Urinary bladder (tissue), 4 donors: ENCODE data around the gene ATP2C2. TPM values are rescaled to one million over a fixed set of nuclear protein-coding genes. Genes with fewer than 3 reads are reported as not detected.

Experiments used
- DNase-seq: peaks from one replicate; pipeline ENCODE4 v3.0.0-alpha.2; 2015; ENCODE audit errors: extremely low spot score
- H3K27ac ChIP-seq: one replicate; pipeline ENCODE4 v1.5.1; 2013; ENCODE audit warnings: low read depth, mild to moderate bottlenecking, moderate library complexity
- H3K36me3 ChIP-seq: one replicate; pipeline ENCODE4 v1.6.1; 2013; ENCODE audit warnings: mild to moderate bottlenecking, moderate library complexity; ENCODE audit not compliant: insufficient read depth
- H3K4me1 ChIP-seq: one replicate; pipeline ENCODE4 v1.6.1; 2013; ENCODE audit warnings: mild to moderate bottlenecking, moderate library complexity; ENCODE audit not compliant: insufficient read depth
- H3K4me3 ChIP-seq: one replicate; pipeline ENCODE4 v1.5.1; 2013; ENCODE audit warnings: low read depth, low read length
- WGBS: extraction: QIAGEN DNeasy Blood & Tissue Kit; methylation state at CpG from one replicate; pipeline ENCODE4 v1.1.7; 2013; 5-methylcytosine and 5-hydroxymethylcytosine counted together
- polyA plus RNA-seq: library from polyadenylated mRNA; stranded (reverse); fragments of 200-250 nt; gene quantifications from one replicate; pipeline ENCODE4 v1.2.3, GENCODE V29; 2013
- total RNA-seq: library from RNA; depleted of rRNA; stranded (reverse); fragments of >200 nt; gene quantifications from one replicate; pipeline ENCODE4 v1.2.3, GENCODE V29; 2014
- donor health status: healthy with polysubstance abuse.
- donor health status: healthy.

The ATP2C2 gene
- total and polyA plus RNA-seq, 2 donors, result 2.3 to 5.0 TPM

DNA sequence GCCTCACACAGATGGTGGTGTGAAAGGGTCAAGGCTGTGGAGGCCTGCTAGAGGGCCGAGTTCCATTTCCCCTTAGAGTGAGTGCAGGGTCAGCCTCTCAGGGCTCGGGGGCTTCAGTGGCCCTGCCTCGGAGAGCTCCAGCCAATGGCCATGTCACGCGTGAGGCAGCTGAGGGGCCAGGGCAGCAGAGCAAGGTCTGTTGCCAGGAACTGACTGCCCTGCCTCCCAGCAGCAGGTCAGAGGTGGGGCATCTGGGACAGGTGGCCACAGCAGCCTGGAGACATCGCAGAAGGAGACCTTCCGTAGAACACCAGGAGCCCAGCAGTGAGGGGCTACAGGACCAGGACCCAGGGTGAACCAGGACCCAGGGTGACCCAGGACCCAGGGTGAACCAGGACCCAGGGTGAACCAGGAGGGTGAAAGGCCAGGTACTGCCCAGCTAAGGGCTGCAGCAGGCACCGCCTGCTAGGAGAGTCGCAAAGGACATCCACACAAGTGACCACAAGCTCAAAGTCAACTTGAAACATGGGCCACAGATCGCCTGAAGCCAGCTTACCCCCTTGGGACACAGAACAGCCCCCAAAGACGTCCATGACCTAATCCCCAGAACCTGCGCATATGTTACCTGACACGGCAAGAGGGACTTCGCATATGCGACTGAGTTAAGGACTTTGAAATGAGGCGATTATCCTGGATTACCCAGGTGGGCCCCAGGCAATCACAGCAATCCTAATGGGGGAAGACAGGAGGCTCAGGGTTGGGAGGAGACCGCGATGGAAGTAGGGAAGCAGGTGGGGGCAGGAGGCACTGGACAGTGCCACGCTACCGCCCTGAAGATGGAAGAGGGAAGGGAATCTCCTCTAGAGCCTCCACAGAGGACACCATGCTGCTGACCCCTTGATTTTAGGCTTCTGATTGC is 141.0 kb downstream of the ATP2C2 start:
- H3K4me1 ChIP-seq, result no peaks in the 10 kb centered on the region
- no peak overlapping the region for H3K4me3 ChIP-seq
- DNase-seq, result no peak
- WGBS, result 82% methylated on average over 20 of the region's 20 CpGs
- no peaks in the 10 kb centered on the region for H3K36me3 ChIP-seq
- H3K27ac ChIP-seq, result no peak overlapping the region

DNA sequence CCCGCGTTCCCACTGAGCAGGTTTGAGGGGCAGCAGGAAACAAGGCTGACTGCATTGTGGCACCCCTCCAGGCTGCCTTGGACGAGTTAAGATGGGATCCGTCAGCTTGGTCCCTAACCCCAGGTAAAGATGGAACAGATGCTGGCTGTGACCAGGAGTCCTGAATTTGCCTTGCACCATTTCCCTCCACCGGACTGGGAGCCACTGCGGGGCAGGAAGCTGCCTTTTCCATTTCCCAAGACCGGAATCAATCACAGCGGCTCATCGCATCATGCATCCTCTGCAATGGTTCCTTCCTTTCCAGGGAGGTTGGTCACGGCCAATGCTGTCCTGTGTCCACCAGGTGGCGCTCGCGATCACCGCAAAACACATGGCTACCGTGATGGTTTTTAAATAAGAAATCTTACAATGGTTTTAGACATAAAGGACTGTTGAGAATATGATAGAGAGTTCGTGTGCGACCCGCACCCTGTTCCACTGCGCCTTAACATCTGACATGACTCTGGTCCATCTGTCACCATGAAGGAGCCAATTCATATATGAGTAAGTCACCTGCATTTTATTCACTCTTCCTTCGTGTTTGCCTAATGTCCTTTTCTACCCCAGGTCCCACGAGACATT is 143.0 kb downstream of the ATP2C2 start:
- Histone ChIP-seq H3K4me1 (no peaks in the 10 kb centered on the region), H3K36me3 (no peaks in the 10 kb centered on the region), H3K4me3 (no peak overlapping the region), H3K27ac (no peak overlapping the region)
- no peak for DNase-seq
- 9% methylated on average over 21 of the region's 21 CpGs for WGBS

- DNase-seq, result no peak
- no peaks in the 10 kb centered on the region for H3K36me3 ChIP-seq
- no peak overlapping the region for H3K27ac ChIP-seq
- WGBS, result 76% methylated on average over 13 of the region's 13 CpGs
- no peaks in the 10 kb centered on the region for H3K4me1 ChIP-seq
- no peak overlapping the region for H3K4me3 ChIP-seq
Observed at GRCh38 chr16:84511831-84512230, 143.5 kb downstream of the ATP2C2 start.

- WGBS, result 65% methylated on average over 10 of the region's 10 CpGs
- no peak overlapping the region for H3K27ac ChIP-seq
- H3K36me3 ChIP-seq, result no peaks in the 10 kb centered on the region
- H3K4me1 ChIP-seq, result no peaks in the 10 kb centered on the region
- no peak for DNase-seq
- no peak overlapping the region for H3K4me3 ChIP-seq
Observed at GRCh38 chr16:84513123-84513522, 144.8 kb downstream of the ATP2C2 start.

- Histone ChIP-seq H3K4me1 (no peaks in the 10 kb centered on the region), H3K27ac (no peak overlapping the region), H3K36me3 (no peaks in the 10 kb centered on the region), H3K4me3 (no peak overlapping the region)
- WGBS, result 82% methylated on average over 11 of the region's 11 CpGs
- DNase-seq, result no peak
Observed at GRCh38 chr16:84513666-84514065, 145.3 kb downstream of the ATP2C2 start.

Other genes starting within 250 kb of the ATP2C2 start
- 32.7 TPM for gene HSDL1, start 223.4 kb upstream of the ATP2C2 start, total RNA-seq
- 12.9 TPM for gene HSDL1, start 223.4 kb upstream of the ATP2C2 start, polyA plus RNA-seq
- gene DNAAF1, start 223.2 kb upstream of the ATP2C2 start, total RNA-seq, result not detected
- 0.85 TPM for gene DNAAF1, start 223.2 kb upstream of the ATP2C2 start, polyA plus RNA-seq
- gene TAF1C, start 181.5 kb upstream of the ATP2C2 start, total RNA-seq, result 24.4 TPM
- gene TAF1C, start 181.5 kb upstream of the ATP2C2 start, polyA plus RNA-seq, result 39.3 TPM
- gene ADAD2, start 177.4 kb upstream of the ATP2C2 start, total RNA-seq, result 0.21 TPM
- gene ADAD2, start 177.4 kb upstream of the ATP2C2 start, polyA plus RNA-seq, result 0.47 TPM
- not detected for gene KCNG4, start 128.5 kb upstream of the ATP2C2 start, total RNA-seq
- gene KCNG4, start 128.5 kb upstream of the ATP2C2 start, polyA plus RNA-seq, result not detected
- gene WFDC1, start 73.7 kb upstream of the ATP2C2 start, total RNA-seq, result 44.6 TPM
- gene WFDC1, start 73.7 kb upstream of the ATP2C2 start, polyA plus RNA-seq, result 67.2 TPM
- gene MEAK7, start 136.1 kb downstream of the ATP2C2 start, total RNA-seq, result 18.0 TPM
- 11.2 TPM for gene MEAK7, start 136.1 kb downstream of the ATP2C2 start, polyA plus RNA-seq
- gene COTL1, start 249.5 kb downstream of the ATP2C2 start, total RNA-seq, result 31.8 TPM
- gene COTL1, start 249.5 kb downstream of the ATP2C2 start, polyA plus RNA-seq, result 82.7 TPM